CD14-positive monocyte (primary cell): ENCODE results near the gene CACNG6. TPM values are rescaled to one million over a fixed set of nuclear protein-coding genes. Genes with fewer than 3 reads are reported as not detected.
A peak's percentile ranks its signal among the peaks of the same experiment; 100 is the strongest.

Experiments
- DNase-seq, 3 donors: peaks; one replicate each; pipeline ENCODE4 v3.0.0-alpha.2; 2011 to 2022
- H2AFZ ChIP-seq: 2 replicates; pipeline ENCODE4 v1.6.0; 2012; ENCODE audit warnings: mild to moderate bottlenecking, low read depth, low read length, inconsistent platforms; ENCODE audit not compliant: insufficient read depth, poor library complexity, severe bottlenecking
- H3K27ac ChIP-seq, 2 donors: 1 replicate in 1 of 2; 2 replicates in 1 of 2; pipeline ENCODE4 v1.5.1; 2012 to 2013; ENCODE audit warnings: low read length in 2 of 2, control low read depth in 1 of 2, inconsistent platforms in 1 of 2, low read depth in 1 of 2, mild to moderate bottlenecking in 1 of 2
- H3K27me3 ChIP-seq, 2 donors: one replicate each; pipeline versions ENCODE4 v1.6.0 to v1.6.1; 2011 to 2013; ENCODE audit warnings: low read length in 2 of 2; ENCODE audit not compliant: control insufficient read depth in 2 of 2, insufficient read depth in 2 of 2
- H3K36me3 ChIP-seq, 2 donors: replicated peaks in 1 of 2; 1 replicate in 1 of 2; 2 replicates in 1 of 2; pipeline versions ENCODE4 v1.5.1 to v1.6.1; 2012 to 2013; ENCODE audit warnings: low read length in 2 of 2, control low read depth in 1 of 2, inconsistent platforms in 1 of 2, mild to moderate bottlenecking in 1 of 2; ENCODE audit not compliant: insufficient read depth in 2 of 2, control insufficient read depth in 1 of 2
- H3K4me1 ChIP-seq, 2 donors: 1 replicate in 1 of 2; 2 replicates in 1 of 2; pipeline versions ENCODE4 v1.5.1 to v1.6.1; 2012 to 2013; ENCODE audit warnings: low read length in 2 of 2, control low read depth in 1 of 2, inconsistent platforms in 1 of 2, mild to moderate bottlenecking in 1 of 2, moderate library complexity in 1 of 2; ENCODE audit not compliant: insufficient read depth in 2 of 2, control insufficient read depth in 1 of 2
- H3K4me2 ChIP-seq: replicated peaks from 2 replicates; pipeline ENCODE3; 2012; ENCODE audit warnings: low read length, moderate library complexity, mild to moderate bottlenecking; ENCODE audit not compliant: poor library complexity, severe bottlenecking; ENCODE audit errors: extremely low read depth
- H3K4me3 ChIP-seq, 3 experiments: fragments of 200-600 bp in 1 of 3; sonication (generic) in 1 of 3; replicated peaks in 1 of 3; 1 replicate in 2 of 3; 2 replicates in 1 of 3; pipeline ENCODE4 v1.5.1; 2011 to 2013; ENCODE audit warnings: low read length in 3 of 3, mild to moderate bottlenecking in 3 of 3, control low read depth in 2 of 3, low read depth in 2 of 3, inconsistent platforms in 1 of 3, moderate library complexity in 1 of 3
- H3K79me2 ChIP-seq: 2 replicates; pipeline ENCODE4 v1.6.0; 2012; ENCODE audit warnings: mild to moderate bottlenecking, control low read depth, inconsistent platforms, low read length, moderate library complexity; ENCODE audit not compliant: insufficient read depth
- H3K9ac ChIP-seq: 2 replicates; pipeline ENCODE4 v1.6.0; 2017; ENCODE audit warnings: low read length, mild to moderate bottlenecking; ENCODE audit not compliant: insufficient read depth, poor library complexity, severe bottlenecking
- H3K9me3 ChIP-seq, 2 donors: replicated peaks in 1 of 2; 1 replicate in 1 of 2; 2 replicates in 1 of 2; pipeline versions ENCODE4 v1.5.1 to v1.6.1; 2012 to 2013; ENCODE audit warnings: low read length in 2 of 2, control low read depth in 1 of 2; ENCODE audit not compliant: control insufficient read depth in 1 of 2, insufficient read depth in 1 of 2
- H4K20me1 ChIP-seq: 2 replicates; pipeline ENCODE4 v1.6.0; 2012; ENCODE audit warnings: mild to moderate bottlenecking, low read length, control low read depth, moderate library complexity; ENCODE audit not compliant: insufficient read depth
- H3K27ac Mint-ChIP-seq, 7 donors: one replicate each; pipeline ENCODE4 v1.8.0; 2020; ENCODE audit warnings: mild to moderate bottlenecking in 7 of 7, mixed read lengths in 7 of 7, moderate library complexity in 6 of 7, inconsistent platforms in 2 of 7
- H3K27me3 Mint-ChIP-seq, 3 donors: one replicate each; pipeline ENCODE4 v1.8.0; 2021 to 2022; ENCODE audit warnings: low read depth in 3 of 3, mild to moderate bottlenecking in 3 of 3, mixed read lengths in 3 of 3, moderate library complexity in 3 of 3, inconsistent platforms in 1 of 3
- H3K36me3 Mint-ChIP-seq, 2 donors: one replicate each; pipeline ENCODE4 v1.8.0; 2020; ENCODE audit warnings: mixed read lengths in 2 of 2, inconsistent platforms in 1 of 2, mild to moderate bottlenecking in 1 of 2
- H3K4me1 Mint-ChIP-seq: one replicate; pipeline ENCODE4 v1.8.0; 2020; ENCODE audit warnings: mild to moderate bottlenecking, mixed read lengths
- H3K4me3 Mint-ChIP-seq, 2 donors: one replicate each; pipeline ENCODE4 v1.8.0; 2020; ENCODE audit warnings: mild to moderate bottlenecking in 2 of 2, mixed read lengths in 2 of 2, moderate library complexity in 1 of 2
- H3K9me3 Mint-ChIP-seq, 7 donors: one replicate each; pipeline ENCODE4 v1.8.0; 2020 to 2022; ENCODE audit warnings: mixed read lengths in 7 of 7, mild to moderate bottlenecking in 6 of 7, moderate library complexity in 6 of 7, inconsistent platforms in 2 of 7
- WGBS: methylation state at CpG from one replicate; pipeline ENCODE4 v1.1.5; 2013; ENCODE audit warnings: missing lambda C conversion rate; ENCODE audit not compliant: insufficient coverage; 5-methylcytosine and 5-hydroxymethylcytosine counted together
- intact Hi-C, 2 donors: fragments of 100-400 bp; cut with micrococcal nuclease; formaldehyde crosslinking; loops; one replicate each; pipeline versions ENCODE4 v1.15.0 to v1.15.1; 2023
- polyA plus RNA-seq, 3 donors: library from polyadenylated mRNA; depleted of rRNA in 1 of 3; unstranded in 2 of 3; stranded (reverse) in 1 of 3; fragments of 300-500 nt in 2 of 3; fragments of >200 nt in 1 of 3; fragmentation: Illumina TruSeq in 2 of 3; gene quantifications; 1 replicate in 2 of 3; 2 replicates in 1 of 3; pipeline ENCODE4 v1.2.3, GENCODE V29; 2012 to 2021
- TF ChIP-seq, protein P1 (sequence below): fragments of 200-600 bp; IDR thresholded peaks from one replicate; pipeline ENCODE4 v1.8.0; 2022; ENCODE audit warnings: antibody characterized with exemption, mild to moderate bottlenecking

CACNG6 gene
- polyA plus RNA-seq, 3 donors: 0.08 to 0.18 TPM; not detected in 1

DNA sequence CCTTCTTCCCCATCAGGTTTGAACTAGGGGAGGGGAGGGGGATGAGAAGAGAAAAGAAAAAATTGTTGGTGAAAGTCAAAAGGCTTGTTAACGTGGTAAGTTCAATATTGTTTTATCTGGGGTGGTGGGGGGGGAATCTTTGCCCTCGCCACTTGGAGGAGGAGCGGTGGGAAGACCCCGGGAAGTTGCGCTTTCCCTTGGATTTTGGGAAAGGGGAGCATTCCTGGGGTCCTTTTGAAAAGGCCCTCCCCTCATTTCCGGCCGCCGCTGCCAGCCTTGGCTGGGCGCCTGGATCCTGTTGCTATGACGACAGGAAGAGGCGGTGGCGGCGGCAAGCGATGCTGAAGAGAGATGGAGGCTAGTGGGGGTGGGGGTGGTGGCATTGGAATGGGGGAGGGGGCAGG lies 33.3 kb upstream of the CACNG6 start:
- DNase-seq: no peak
- TF ChIP-seq, protein P1, sequence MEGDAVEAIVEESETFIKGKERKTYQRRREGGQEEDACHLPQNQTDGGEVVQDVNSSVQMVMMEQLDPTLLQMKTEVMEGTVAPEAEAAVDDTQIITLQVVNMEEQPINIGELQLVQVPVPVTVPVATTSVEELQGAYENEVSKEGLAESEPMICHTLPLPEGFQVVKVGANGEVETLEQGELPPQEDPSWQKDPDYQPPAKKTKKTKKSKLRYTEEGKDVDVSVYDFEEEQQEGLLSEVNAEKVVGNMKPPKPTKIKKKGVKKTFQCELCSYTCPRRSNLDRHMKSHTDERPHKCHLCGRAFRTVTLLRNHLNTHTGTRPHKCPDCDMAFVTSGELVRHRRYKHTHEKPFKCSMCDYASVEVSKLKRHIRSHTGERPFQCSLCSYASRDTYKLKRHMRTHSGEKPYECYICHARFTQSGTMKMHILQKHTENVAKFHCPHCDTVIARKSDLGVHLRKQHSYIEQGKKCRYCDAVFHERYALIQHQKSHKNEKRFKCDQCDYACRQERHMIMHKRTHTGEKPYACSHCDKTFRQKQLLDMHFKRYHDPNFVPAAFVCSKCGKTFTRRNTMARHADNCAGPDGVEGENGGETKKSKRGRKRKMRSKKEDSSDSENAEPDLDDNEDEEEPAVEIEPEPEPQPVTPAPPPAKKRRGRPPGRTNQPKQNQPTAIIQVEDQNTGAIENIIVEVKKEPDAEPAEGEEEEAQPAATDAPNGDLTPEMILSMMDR: no peak
- H3K9me3 ChIP-seq: peaks cover 0 to 16% of the 10 kb centered on the region in 2 donors
- no peak overlapping the region for H2AFZ ChIP-seq
- H3K9ac ChIP-seq: no peak overlapping the region
- peaks cover 0 to 7% of the 10 kb centered on the region in 2 donors for H3K4me1 ChIP-seq
- Mint-ChIP-seq H3K4me3 (peak overlapping the region in 1 of 2 donors; percentile 77), H3K36me3 (peaks cover 5 to 6% of the 10 kb centered on the region in 2 donors), H3K9me3 (peaks cover 0 to 25% (median 12%) of the 10 kb centered on the region in 7 donors), H3K27me3 (peaks cover 64 to 80% (median 76%) of the 10 kb centered on the region in 3 donors), H3K27ac (no peak overlapping the region), H3K4me1 (peaks cover 11% of the 10 kb centered on the region)
- no peaks in the 10 kb centered on the region for H3K36me3 ChIP-seq
- no peak overlapping the region for H3K4me2 ChIP-seq
- 10% methylated on average over 3 of the region's 14 CpGs for WGBS
- H3K79me2 ChIP-seq: no peaks in the 10 kb centered on the region
- H3K27ac ChIP-seq: no peak overlapping the region
- intact Hi-C loops: no loop called here
- H3K4me3 ChIP-seq: no peak overlapping the region
- H4K20me1 ChIP-seq: no peaks in the 10 kb centered on the region
- H3K27me3 ChIP-seq: peaks cover 60 to 72% of the 10 kb centered on the region in 2 donors

DNA sequence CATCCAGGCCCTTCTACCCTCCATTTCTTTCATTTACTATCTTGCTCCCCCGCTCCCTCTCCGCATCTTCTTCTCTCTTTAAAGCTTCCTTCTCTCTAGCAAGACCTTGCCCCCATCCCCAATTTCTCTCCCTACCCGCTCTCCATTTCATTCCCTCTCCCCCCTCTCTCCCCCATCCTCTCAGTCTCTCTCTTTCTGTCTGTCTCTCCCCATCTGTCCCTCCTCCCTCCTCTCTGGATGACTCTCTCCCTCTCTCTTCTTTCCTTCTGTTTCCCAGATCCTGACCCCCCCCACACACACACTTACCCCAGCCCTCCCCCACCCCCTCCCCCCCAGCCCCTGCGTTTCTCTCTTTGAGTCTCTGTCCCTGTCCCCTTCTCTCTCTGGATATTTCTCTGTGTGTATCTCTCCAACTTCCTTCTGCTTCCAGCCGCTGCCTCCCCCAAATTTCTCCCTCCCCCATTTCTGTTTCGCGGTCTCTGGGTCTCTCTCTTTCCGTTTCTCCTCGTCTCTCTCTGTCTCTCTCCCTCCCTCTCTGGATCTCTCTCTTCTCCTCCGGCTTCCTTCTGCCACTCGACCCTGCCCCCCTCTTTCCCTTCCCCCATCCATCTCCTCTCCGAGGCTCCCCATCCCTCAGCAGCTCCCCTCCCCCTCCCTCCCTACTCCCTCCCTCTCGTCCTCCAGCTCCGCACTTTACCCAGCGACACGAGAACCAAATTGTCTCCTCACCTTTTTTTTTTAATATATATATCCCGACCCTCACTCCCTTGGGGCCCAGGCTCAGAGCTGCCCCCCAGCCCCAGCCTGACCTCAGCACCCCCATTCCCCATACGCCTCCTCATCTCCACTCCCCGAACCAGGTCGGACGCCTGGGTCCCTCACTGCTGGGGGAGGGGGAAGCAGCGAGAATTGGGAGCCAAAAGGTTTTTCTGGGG lies 32.3 kb upstream of the CACNG6 start:
- intact Hi-C loops: no loop called here
- H3K4me3 ChIP-seq: no peak overlapping the region
- Mint-ChIP-seq H3K27me3 (peaks cover 71 to 83% (median 82%) of the 10 kb centered on the region in 3 donors), H3K4me3 (peak overlapping the region in 1 of 2 donors; percentile 89), H3K27ac (no peak overlapping the region), H3K4me1 (peaks cover 11% of the 10 kb centered on the region), H3K36me3 (peaks cover 5 to 6% of the 10 kb centered on the region in 2 donors), H3K9me3 (peaks cover 0 to 30% (median 14%) of the 10 kb centered on the region in 7 donors)
- no peak overlapping the region for H3K4me2 ChIP-seq
- H3K4me1 ChIP-seq: peaks cover 0 to 7% of the 10 kb centered on the region in 2 donors
- peaks cover 0 to 16% of the 10 kb centered on the region in 2 donors for H3K9me3 ChIP-seq
- no peak for DNase-seq
- no peaks in the 10 kb centered on the region for H3K36me3 ChIP-seq
- TF ChIP-seq, protein P1: no peak
- no peaks in the 10 kb centered on the region for H3K79me2 ChIP-seq
- H4K20me1 ChIP-seq: no peaks in the 10 kb centered on the region
- under 1% methylated on average over 15 of the region's 22 CpGs for WGBS
- H3K27ac ChIP-seq: no peak overlapping the region
- H3K9ac ChIP-seq: no peak overlapping the region
- H2AFZ ChIP-seq: no peak overlapping the region
- peaks cover 69 to 81% of the 10 kb centered on the region in 2 donors for H3K27me3 ChIP-seq
